Measurements from ENCODE around the gene LRRC39. TPM values are rescaled to one million over a fixed set of nuclear protein-coding genes. Genes with fewer than 3 reads are reported as not detected.
A peak's percentile ranks its signal among the peaks of the same experiment; 100 is the strongest.

LRRC39 gene
- total and polyA plus RNA-seq, 12 donors = 1.3 to 52.0 (median 11.7) TPM

- Histone ChIP-seq H3K36me3 (replicated peaks in 1 of 2) (no peaks in the 10 kb centered on the region), H3K4me1 (replicated peaks in 1 of 2) (peaks cover 4 to 11% of the 10 kb centered on the region in 2 donors), H3K27me3 (no peaks in the 10 kb centered on the region), H3K4me3 (no peak overlapping the region), H3K27ac (no peak overlapping the region), H3K9me3 (replicated peaks in 1 of 3) (no peaks in the 10 kb centered on the region)
- intact Hi-C loops (cut with DNase I) = no loop called here
- WGBS, 4 donors = 94 to 99% (median 95%) methylated on average over 4 of the region's 4 CpGs
- no peak for DNase-seq
- no peak for TF ChIP-seq POLR2A (IDR thresholded peaks at IDR 0.05)
- no peak for TF ChIP-seq CTCF (IDR thresholded peaks at IDR 0.05)
These were observed 5.3 kb upstream of the LRRC39 start for GRCh38 chr1:100183370-100183769.

- 72 to 81% (median 73%) methylated on average over 4 of the region's 4 CpGs for WGBS, 4 donors
- H3K4me3 ChIP-seq = peak overlapping the region in 1 of 4 donors; percentile 42
These were observed 588 bp downstream of the LRRC39 start for GRCh38 chr1:100177295-100178041.

GRCh38 chr1:100168051-100168450 is 10.0 kb downstream of the LRRC39 start:
- H3K9me3 ChIP-seq (replicated peaks in 1 of 3) = no peaks in the 10 kb centered on the region
- 95 to 99% (median 96%) methylated on average over 2 of the region's 2 CpGs for WGBS, 4 donors
- DNase-seq = no peak
- H3K27ac ChIP-seq = no peak overlapping the region
- no peaks in the 10 kb centered on the region for H3K36me3 ChIP-seq (replicated peaks in 1 of 2)
- H3K27me3 ChIP-seq = no peaks in the 10 kb centered on the region
- H3K4me1 ChIP-seq (replicated peaks in 1 of 2) = no peaks in the 10 kb centered on the region
- TF ChIP-seq CTCF (IDR thresholded peaks at IDR 0.05) (no peak), POLR2A (IDR thresholded peaks at IDR 0.05) (no peak)
- no peak overlapping the region for H3K4me3 ChIP-seq
- intact Hi-C loops (cut with DNase I) = no loop called here

More at GRCh38 chr1:100177295-100178041, 588 bp downstream of the LRRC39 start:
- no peak for DNase-seq
- Histone ChIP-seq H3K27ac (no peak overlapping the region), H3K36me3 (replicated peaks in 1 of 2) (no peaks in the 10 kb centered on the region), H3K27me3 (no peaks in the 10 kb centered on the region), H3K9me3 (replicated peaks in 1 of 3) (no peaks in the 10 kb centered on the region), H3K4me1 (replicated peaks in 1 of 2) (no peaks in the 10 kb centered on the region)
- TF ChIP-seq CTCF (IDR thresholded peaks at IDR 0.05) (no peak), POLR2A (IDR thresholded peaks at IDR 0.05) (no peak)
- intact Hi-C loops (cut with DNase I) = no loop called here

GRCh38 chr1:100164702-100165101 is 13.4 kb downstream of the LRRC39 start:
- no peaks in the 10 kb centered on the region for H3K4me1 ChIP-seq (replicated peaks in 1 of 2)
- no peak overlapping the region for H3K4me3 ChIP-seq
- intact Hi-C loops (cut with DNase I) = no loop called here
- TF ChIP-seq POLR2A (IDR thresholded peaks at IDR 0.05) = no peak
- TF ChIP-seq CTCF (IDR thresholded peaks at IDR 0.05) = no peak
- WGBS, 4 donors = 90 to 99% (median 95%) methylated on average over 5 of the region's 5 CpGs
- no peak for DNase-seq
- H3K9me3 ChIP-seq (replicated peaks in 1 of 3) = no peaks in the 10 kb centered on the region
- no peaks in the 10 kb centered on the region for H3K36me3 ChIP-seq (replicated peaks in 1 of 2)
- H3K27ac ChIP-seq = no peak overlapping the region
- no peaks in the 10 kb centered on the region for H3K27me3 ChIP-seq
